Body of pancreas (tissue), 4 donors: ENCODE data around the gene AFG3L2.

Source experiments
- POLR2A ChIP-seq, 3 donors: fragments of 450-650 bp; IDR thresholded peaks; one replicate each; pipeline ENCODE4 v1.6.1; 2016; ENCODE audit warnings: antibody characterized with exemption in 3 of 3, mild to moderate bottlenecking in 2 of 3
- TF ChIP-seq, protein P1 (sequence below), 7 experiments: fragments of 450-650 bp in 4 of 7; fragments of 200-600 bp in 3 of 7; sonication (generic) in 3 of 7; IDR thresholded peaks; one replicate each; pipeline ENCODE4 v1.5.1; 2016 to 2019; ENCODE audit warnings: antibody characterized with exemption in 7 of 7

DNA sequence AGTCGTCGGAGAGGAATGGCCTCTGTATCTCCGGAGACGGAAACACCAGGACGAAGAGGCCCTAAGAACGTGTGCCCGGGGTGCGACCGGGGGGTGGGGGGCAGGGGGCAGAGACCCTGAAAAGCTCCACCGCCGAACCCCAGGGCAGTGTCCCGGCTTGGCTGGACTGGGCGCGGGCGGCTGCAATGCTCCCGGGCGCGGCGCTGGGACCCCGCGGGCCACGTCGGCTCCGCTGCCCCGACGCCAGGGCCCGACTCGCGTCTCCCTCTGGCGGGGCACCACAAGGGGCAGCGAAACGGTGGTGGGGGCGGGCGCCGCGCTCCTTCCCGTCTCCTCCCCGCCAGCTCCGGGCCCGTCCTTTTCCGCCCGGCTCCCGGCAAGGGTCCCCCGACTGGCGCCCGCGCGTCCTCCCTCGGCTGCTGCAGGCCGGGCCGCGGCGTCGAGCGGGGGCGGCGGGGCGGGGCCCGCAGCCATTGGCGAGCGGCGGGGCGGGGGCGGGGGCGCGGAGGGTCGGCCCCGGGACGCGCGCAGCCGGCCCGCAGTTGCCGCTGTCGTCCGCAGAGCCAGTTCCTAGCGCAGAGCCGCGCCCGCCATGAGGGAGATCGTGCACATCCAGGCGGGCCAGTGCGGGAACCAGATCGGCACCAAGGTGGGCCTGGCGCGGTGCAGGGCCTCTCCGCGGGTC lies 69.2 kb downstream of the AFG3L2 start, which contains the start of gene TUBB6:
- TF ChIP-seq, protein P1, sequence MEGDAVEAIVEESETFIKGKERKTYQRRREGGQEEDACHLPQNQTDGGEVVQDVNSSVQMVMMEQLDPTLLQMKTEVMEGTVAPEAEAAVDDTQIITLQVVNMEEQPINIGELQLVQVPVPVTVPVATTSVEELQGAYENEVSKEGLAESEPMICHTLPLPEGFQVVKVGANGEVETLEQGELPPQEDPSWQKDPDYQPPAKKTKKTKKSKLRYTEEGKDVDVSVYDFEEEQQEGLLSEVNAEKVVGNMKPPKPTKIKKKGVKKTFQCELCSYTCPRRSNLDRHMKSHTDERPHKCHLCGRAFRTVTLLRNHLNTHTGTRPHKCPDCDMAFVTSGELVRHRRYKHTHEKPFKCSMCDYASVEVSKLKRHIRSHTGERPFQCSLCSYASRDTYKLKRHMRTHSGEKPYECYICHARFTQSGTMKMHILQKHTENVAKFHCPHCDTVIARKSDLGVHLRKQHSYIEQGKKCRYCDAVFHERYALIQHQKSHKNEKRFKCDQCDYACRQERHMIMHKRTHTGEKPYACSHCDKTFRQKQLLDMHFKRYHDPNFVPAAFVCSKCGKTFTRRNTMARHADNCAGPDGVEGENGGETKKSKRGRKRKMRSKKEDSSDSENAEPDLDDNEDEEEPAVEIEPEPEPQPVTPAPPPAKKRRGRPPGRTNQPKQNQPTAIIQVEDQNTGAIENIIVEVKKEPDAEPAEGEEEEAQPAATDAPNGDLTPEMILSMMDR (IDR thresholded peaks at IDR 0.05): no peak
- peak in 1 of 3 donors; percentile 68 for TF ChIP-seq POLR2A (IDR thresholded peaks at IDR 0.05)
